D721Med (cell line): ENCODE results near the gene NEB.

Experiments
- DNase-seq: peaks from one replicate; pipeline ENCODE4 v3.0.0; 2011; ENCODE audit warnings: low spot score; ENCODE audit not compliant: insufficient read length
- FAIRE-seq: peaks from 2 replicates; lab custom pipeline; 2011; peaks lifted over from hg19 to GRCh38; lab: Jason Lieb, UNC
- TF ChIP-seq, protein P1 (sequence below): IDR thresholded peaks from 2 replicates; pipeline ENCODE4 v1.5.1; 2012; ENCODE audit warnings: mild to moderate bottlenecking, control low read depth; ENCODE audit not compliant: insufficient read depth; ENCODE audit errors: missing control alignments

Gene NEB

DNA sequence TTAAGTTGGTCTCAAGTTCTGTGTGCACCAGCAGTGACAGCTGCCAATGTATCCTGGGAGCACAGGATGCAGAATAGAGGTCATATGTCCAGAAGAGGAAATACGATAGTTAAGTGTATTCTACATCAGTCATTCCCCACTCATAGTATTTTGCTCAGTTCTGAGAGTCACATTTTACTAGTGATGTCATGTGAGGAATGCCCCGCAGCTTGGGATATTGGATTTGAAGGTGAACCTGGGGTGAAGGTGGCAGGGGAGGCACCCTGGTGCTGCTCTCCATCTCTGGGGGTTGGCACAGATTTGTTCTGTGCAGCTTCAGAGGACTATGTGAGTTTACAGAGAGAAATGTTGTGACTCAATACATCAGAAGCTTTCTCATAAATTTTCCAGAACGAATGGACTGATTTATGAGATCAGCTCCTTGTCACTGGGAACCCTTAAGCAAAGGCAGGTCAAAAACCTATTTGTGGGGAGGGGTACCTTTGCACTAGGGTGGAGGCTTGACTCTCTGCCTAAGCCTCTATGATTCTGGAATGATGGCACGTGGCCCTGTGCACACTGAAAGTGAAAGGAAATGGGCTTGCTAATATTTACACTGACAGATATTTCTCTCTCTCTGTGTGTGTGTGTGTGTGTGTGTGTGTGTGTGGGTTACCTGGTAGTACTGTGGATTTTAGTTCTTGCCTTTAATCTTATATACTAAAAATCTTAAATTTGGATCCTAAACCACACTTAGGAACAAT is 95.9 kb downstream of the NEB start:
- FAIRE-seq (no peak), DNase-seq (no peak)
- TF ChIP-seq, protein P1, sequence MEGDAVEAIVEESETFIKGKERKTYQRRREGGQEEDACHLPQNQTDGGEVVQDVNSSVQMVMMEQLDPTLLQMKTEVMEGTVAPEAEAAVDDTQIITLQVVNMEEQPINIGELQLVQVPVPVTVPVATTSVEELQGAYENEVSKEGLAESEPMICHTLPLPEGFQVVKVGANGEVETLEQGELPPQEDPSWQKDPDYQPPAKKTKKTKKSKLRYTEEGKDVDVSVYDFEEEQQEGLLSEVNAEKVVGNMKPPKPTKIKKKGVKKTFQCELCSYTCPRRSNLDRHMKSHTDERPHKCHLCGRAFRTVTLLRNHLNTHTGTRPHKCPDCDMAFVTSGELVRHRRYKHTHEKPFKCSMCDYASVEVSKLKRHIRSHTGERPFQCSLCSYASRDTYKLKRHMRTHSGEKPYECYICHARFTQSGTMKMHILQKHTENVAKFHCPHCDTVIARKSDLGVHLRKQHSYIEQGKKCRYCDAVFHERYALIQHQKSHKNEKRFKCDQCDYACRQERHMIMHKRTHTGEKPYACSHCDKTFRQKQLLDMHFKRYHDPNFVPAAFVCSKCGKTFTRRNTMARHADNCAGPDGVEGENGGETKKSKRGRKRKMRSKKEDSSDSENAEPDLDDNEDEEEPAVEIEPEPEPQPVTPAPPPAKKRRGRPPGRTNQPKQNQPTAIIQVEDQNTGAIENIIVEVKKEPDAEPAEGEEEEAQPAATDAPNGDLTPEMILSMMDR: no peak

DNA sequence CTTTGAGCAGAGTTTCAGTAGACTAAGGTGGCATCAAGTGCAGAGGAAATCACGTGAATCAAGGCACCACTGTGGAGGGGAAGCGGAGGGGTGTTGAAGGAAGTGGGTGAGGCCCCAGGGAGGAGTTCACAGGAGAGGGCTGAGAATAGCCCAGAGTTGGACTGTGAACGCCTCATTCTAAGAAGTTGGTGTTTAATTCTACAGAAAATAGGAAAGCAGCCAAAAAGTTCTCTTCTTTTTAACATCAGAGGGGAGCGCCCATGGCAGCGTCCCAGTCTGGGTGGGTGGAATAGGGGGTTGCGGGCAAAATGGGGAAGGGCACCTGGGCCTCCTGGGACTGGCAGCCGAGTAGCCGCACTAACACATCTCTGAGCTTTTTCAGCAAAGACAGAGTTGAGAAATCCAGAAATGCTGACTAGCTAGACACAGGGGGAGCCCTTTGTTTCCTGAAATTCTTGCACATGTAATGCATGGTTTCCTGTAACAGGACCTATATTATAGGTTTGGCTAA is 97.0 kb downstream of the NEB start:
- no peak for FAIRE-seq
- no peak for DNase-seq
- TF ChIP-seq, protein P1: no peak

DNA sequence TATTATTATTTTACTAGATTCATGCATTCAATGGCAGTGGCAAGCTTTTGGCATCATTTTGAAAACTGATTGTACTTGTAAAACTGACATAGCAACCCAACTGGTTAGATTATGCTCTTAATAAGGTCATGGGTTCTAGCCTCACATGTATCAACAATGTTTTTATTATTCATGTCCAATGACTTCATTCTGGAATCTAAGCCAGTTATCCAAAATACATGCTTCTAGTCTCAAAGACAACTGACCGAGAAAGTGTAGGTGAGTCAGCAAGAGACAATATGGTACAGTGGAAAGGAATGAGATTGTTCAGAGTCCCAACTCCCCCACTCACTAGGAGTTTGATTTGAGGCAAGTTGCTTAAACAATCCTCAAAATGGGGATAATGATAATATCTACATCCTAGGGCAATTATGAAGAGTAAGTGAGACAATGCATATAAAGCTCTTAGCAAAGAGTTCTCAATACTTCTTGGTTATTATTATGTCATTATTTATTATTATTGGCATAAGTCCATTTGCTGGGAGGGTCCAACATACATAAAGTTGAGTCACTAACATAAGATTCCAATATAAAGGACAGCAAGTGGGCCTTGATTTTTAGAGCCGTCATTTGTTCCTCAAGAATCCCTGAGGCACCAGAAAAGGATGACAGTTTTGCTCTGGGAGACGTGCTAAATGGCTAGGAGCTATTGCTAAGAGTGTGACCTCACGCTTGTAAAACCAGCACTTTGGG is 99.4 kb downstream of the NEB start:
- DNase-seq (no peak), FAIRE-seq (no peak)
- TF ChIP-seq, protein P1: no peak

GRCh38 chr2:151632993-151633565 is 101.2 kb downstream of the NEB start:
- FAIRE-seq: peak; percentile 58
- TF ChIP-seq, protein P1: peak; percentile 39
- DNase-seq: no peak

- TF ChIP-seq, protein P1: no peak
- DNase-seq (no peak), FAIRE-seq (no peak)
Observed at GRCh38 chr2:151630372-151630771, 103.9 kb downstream of the NEB start.

DNA sequence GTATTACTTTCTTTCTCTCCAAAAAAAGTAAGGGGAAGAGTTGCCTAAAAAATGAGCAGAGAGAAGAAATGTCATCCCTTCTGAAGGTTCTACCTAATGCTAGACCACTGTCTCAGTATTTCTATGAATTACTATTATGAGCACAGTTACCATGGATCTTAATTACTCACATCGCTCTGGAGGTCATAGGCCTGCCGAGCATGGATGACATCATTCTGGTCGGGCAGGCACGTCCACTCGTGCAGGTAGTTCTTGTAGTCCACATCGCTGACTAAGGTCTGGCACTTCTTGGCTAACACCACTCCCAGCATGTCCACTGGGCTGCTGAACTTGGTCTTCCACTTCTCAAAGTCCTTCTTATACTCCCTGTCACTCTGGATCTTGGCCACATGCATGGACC is 106.9 kb downstream of the NEB start:
- TF ChIP-seq, protein P1: no peak
- DNase-seq (no peak), FAIRE-seq (no peak)
